Measurements from ENCODE around the gene ACY1. TPM values are rescaled to one million over a fixed set of nuclear protein-coding genes. Genes with fewer than 3 reads are reported as not detected.

The ACY1 gene
- total RNA-seq, 2 experiments from 2014 or later = 4.9 TPM

DNA sequence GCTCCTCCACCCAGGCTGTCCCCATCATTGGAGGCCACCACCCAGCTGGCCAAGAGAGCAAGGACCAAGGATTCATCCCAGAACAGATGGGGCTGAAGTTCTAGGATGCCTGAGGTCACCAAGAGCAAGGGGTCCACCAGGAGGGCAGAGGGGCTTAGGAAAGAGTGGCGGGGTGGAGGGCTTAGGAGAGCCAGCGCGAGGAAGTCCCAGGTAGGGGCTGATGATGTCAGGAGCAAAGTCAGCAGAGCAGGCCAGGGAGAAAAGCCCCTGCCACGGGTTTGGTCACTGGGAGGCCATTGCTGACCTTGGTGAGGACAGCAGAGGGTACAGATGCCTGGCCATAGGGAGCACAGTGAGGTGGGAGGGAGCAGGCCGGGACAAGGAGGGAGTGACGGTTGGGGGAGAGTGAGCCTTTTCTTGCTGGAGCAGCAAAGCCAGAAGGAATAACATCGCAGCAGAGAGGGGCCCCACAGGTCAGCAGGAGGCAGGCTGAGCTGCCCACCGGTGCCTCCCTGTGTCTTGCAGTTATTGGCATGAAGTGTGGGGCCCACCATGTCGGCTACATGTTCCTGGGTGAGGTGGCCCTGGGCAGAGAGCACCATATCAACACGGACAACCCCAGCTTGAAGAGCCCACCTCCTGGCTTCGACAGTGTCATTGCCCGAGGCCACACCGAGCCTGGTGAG, 36.0 kb upstream of the ACY1 start:
- H3K36me3 Mint-ChIP-seq (ENCODE audit: low read depth) = no peaks in the 10 kb centered on the region
- Histone ChIP-seq H3K4me1 (ENCODE audit: insufficient read depth, low read length) (peaks cover 12% of the 10 kb centered on the region), H3K4me3 (ENCODE audit: low read length) (no peak overlapping the region), H3K9me3 (ENCODE audit: control insufficient read depth in 1 of 2, insufficient read depth in 1 of 2, low read length in 2 of 2) (no peaks in the 10 kb centered on the region), H3K27ac (ENCODE audit: low read depth in 1 of 2, low read length in 2 of 2) (no peak overlapping the region), H3K27me3 (ENCODE audit: control insufficient read depth in 1 of 2, insufficient read depth in 2 of 2, low read length in 2 of 2) (no peaks in the 10 kb centered on the region), H3K36me3 (ENCODE audit: insufficient read depth, low read length) (no peaks in the 10 kb centered on the region)
- H3K9me3 Mint-ChIP-seq = no peaks in the 10 kb centered on the region
- ATAC-seq (ENCODE audit: poor library complexity) = no peak
- peak in 1 of 14 experiments; percentile 9 for DNase-seq
- H3K4me3 Mint-ChIP-seq = no peak overlapping the region
- ChIA-PET CTCF (no interaction called here), POLR2A (no interaction called here)
- H3K27me3 Mint-ChIP-seq = peaks cover 4% of the 10 kb centered on the region
- H3K27ac Mint-ChIP-seq = no peak overlapping the region
- intact Hi-C loops (cut with DNase I, micrococcal nuclease) = loop anchor here in 1 of 2 experiments (10.0 kb wide), 1 partner anchor 563 kb away; the partner anchor contains the start of gene MANF
- peaks cover 8% of the 10 kb centered on the region for H3K4me1 Mint-ChIP-seq (ENCODE audit: low read depth)
- TF ChIP-seq, protein P1, sequence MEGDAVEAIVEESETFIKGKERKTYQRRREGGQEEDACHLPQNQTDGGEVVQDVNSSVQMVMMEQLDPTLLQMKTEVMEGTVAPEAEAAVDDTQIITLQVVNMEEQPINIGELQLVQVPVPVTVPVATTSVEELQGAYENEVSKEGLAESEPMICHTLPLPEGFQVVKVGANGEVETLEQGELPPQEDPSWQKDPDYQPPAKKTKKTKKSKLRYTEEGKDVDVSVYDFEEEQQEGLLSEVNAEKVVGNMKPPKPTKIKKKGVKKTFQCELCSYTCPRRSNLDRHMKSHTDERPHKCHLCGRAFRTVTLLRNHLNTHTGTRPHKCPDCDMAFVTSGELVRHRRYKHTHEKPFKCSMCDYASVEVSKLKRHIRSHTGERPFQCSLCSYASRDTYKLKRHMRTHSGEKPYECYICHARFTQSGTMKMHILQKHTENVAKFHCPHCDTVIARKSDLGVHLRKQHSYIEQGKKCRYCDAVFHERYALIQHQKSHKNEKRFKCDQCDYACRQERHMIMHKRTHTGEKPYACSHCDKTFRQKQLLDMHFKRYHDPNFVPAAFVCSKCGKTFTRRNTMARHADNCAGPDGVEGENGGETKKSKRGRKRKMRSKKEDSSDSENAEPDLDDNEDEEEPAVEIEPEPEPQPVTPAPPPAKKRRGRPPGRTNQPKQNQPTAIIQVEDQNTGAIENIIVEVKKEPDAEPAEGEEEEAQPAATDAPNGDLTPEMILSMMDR (IDR thresholded peaks at IDR 0.05) = no peak

DNA sequence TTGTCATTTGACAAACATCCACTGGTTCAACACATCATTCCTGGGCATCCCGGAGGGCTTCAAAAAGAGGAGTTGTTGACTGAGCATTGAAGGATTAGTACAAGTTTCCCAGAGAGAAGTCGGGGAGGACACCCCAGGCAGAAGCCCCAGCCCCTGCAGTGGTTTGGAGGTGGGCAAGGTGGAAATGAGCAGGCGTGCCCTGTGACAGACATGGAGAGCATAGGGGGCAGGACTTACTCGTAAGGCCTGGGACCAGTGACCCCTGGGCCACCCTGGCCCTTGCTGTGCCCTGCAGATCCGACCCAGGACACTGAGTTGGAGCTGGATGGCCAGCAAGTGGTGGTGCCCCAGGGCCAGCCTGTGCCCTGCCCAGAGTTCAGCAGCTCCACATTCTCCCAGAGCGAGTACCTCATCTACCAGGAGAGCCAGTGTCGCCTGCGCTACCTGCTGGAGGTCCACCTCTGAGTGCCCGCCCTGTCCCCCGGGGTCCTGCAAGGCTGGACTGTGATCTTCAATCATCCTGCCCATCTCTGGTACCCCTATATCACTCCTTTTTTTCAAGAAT, 35.2 kb upstream of the ACY1 start:
- no peak for DNase-seq
- H3K27me3 ChIP-seq (ENCODE audit: control insufficient read depth in 1 of 2, insufficient read depth in 2 of 2, low read length in 2 of 2) = no peaks in the 10 kb centered on the region
- CTCF ChIA-PET = no interaction called here
- Mint-ChIP-seq H3K4me3 (no peak overlapping the region), H3K27me3 (peaks cover 5% of the 10 kb centered on the region), H3K36me3 (ENCODE audit: low read depth) (no peaks in the 10 kb centered on the region), H3K9me3 (no peaks in the 10 kb centered on the region), H3K27ac (no peak overlapping the region), H3K4me1 (ENCODE audit: low read depth) (peaks cover under 1% of the 10 kb centered on the region)
- no peaks in the 10 kb centered on the region for H3K9me3 ChIP-seq (ENCODE audit: control insufficient read depth in 1 of 2, insufficient read depth in 1 of 2, low read length in 2 of 2)
- TF ChIP-seq, protein P1 (IDR thresholded peaks at IDR 0.05) = no peak
- H3K4me1 ChIP-seq (ENCODE audit: insufficient read depth, low read length) = peaks cover 5% of the 10 kb centered on the region
- no peak for ATAC-seq (ENCODE audit: poor library complexity)
- no peak overlapping the region for H3K27ac ChIP-seq (ENCODE audit: low read depth in 1 of 2, low read length in 2 of 2)
- POLR2A ChIA-PET = no interaction called here
- H3K36me3 ChIP-seq (ENCODE audit: insufficient read depth, low read length) = no peaks in the 10 kb centered on the region
- intact Hi-C loops (cut with DNase I, micrococcal nuclease) = loop anchor here in 1 of 2 experiments (10.0 kb wide), 1 partner anchor 563 kb away; the partner anchor contains the start of gene MANF
- H3K4me3 ChIP-seq (ENCODE audit: low read length) = no peak overlapping the region

DNA sequence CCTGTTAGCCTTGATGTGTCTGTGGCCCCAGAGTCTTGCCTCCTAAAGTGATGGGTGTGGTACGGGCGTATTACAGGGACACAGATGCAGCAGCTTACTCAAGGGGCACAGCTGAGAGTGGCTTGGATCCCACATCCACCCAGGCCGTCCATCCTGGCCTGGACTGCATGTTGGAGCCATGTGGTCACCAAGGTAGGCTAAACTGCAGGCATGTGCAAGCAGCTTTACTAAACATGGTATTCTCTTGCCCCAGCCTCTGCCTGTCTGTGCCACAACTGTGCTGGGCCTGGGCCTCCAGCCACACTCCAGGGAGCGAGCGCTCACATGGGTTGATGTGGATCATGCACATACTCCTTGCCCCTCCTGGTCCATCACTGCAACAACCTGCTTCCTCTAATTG, 34.2 kb upstream of the ACY1 start:
- no peaks in the 10 kb centered on the region for H3K36me3 ChIP-seq (ENCODE audit: insufficient read depth, low read length)
- TF ChIP-seq, protein P1 (IDR thresholded peaks at IDR 0.05) = no peak
- H3K4me1 Mint-ChIP-seq (ENCODE audit: low read depth) = peaks cover 4% of the 10 kb centered on the region
- no peaks in the 10 kb centered on the region for H3K9me3 Mint-ChIP-seq
- peaks cover 4 to 5% of the 10 kb centered on the region in 2 experiments for H3K27me3 ChIP-seq (ENCODE audit: control insufficient read depth in 1 of 2, insufficient read depth in 2 of 2, low read length in 2 of 2)
- H3K27me3 Mint-ChIP-seq = peaks cover 15% of the 10 kb centered on the region
- CTCF ChIA-PET = no interaction called here
- intact Hi-C loops (cut with DNase I, micrococcal nuclease) = loop anchor here in 1 of 2 experiments (10.0 kb wide), 1 partner anchor 564 kb away; the partner anchor contains the start of gene MANF
- no peak overlapping the region for H3K4me3 Mint-ChIP-seq
- no peaks in the 10 kb centered on the region for H3K36me3 Mint-ChIP-seq (ENCODE audit: low read depth)
- no peak overlapping the region for H3K27ac Mint-ChIP-seq
- no peak overlapping the region for H3K27ac ChIP-seq (ENCODE audit: low read depth in 1 of 2, low read length in 2 of 2)
- POLR2A ChIA-PET = no interaction called here
- no peaks in the 10 kb centered on the region for H3K4me1 ChIP-seq (ENCODE audit: insufficient read depth, low read length)
- ATAC-seq (ENCODE audit: poor library complexity) (no peak), DNase-seq (no peak)
- H3K4me3 ChIP-seq (ENCODE audit: low read length) = no peak overlapping the region
- H3K9me3 ChIP-seq (ENCODE audit: control insufficient read depth in 1 of 2, insufficient read depth in 1 of 2, low read length in 2 of 2) = no peaks in the 10 kb centered on the region
